GM12874 (cell line): Measurements from ENCODE around the gene CLEC4F.

ENCODE experiments used
- TF ChIP-seq, protein P1 (sequence below): IDR thresholded peaks from 2 replicates; pipeline ENCODE4 v1.5.1; 2011; ENCODE audit warnings: low read depth, mild to moderate bottlenecking, control low read depth, low read length, moderate library complexity; ENCODE audit not compliant: insufficient read depth

The CLEC4F gene

DNA sequence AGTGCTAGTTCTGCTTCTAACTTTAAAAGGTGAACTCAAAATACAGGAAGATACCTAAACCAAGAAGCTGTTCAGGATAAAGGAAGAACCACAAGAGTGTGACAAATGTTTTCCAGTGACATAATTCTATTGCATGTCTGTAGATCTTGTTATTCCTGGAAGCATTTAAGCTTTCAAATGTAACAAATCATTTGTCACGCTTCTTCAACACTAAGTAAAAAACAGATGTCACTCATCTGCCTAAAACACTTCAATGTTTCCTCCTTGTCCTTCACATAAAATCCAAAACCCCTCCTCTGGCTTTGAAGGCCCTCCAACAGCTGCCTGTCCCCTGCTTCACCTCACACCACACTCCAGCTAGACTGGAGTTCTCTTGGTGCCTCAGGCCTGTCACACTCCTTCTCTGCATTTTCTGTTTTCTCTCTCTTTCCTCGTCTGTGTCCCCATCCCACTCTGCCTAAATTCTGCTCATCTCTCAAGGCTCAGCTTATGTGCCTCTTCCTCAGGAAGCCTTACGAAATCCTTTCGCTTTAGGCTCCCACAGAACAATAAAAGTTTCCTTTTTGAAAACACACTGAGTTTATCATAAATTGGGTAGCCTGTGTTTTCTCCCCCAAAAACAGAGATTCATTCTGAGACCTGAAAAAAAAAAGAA, 6.4 kb upstream of the CLEC4F start:
- TF ChIP-seq, protein P1, sequence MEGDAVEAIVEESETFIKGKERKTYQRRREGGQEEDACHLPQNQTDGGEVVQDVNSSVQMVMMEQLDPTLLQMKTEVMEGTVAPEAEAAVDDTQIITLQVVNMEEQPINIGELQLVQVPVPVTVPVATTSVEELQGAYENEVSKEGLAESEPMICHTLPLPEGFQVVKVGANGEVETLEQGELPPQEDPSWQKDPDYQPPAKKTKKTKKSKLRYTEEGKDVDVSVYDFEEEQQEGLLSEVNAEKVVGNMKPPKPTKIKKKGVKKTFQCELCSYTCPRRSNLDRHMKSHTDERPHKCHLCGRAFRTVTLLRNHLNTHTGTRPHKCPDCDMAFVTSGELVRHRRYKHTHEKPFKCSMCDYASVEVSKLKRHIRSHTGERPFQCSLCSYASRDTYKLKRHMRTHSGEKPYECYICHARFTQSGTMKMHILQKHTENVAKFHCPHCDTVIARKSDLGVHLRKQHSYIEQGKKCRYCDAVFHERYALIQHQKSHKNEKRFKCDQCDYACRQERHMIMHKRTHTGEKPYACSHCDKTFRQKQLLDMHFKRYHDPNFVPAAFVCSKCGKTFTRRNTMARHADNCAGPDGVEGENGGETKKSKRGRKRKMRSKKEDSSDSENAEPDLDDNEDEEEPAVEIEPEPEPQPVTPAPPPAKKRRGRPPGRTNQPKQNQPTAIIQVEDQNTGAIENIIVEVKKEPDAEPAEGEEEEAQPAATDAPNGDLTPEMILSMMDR, result no peak

GRCh38 chr2:70823249-70823648, 2.9 kb upstream of the CLEC4F start:
- TF ChIP-seq, protein P1, result no peak

DNA sequence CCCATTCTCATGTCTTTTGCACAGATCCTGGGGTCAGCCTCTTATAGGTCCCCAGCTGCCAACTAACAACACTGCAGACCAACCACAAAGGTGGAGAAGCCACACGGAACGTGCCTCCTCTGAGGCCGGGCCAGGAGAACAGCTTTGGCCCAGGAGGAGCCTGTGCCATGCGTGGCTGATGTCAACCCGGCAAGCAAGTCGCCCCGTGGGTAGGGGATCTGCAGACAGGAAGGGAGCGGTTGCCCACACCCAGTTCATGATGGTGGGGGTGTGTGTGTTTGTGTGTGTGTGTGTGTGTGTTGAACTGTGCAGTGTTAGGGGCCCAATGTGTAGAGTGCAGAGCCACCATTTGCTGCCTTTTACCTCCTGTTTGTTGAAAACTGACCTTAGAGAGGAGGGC, 2.4 kb upstream of the CLEC4F start:
- TF ChIP-seq, protein P1, result no peak

GRCh38 chr2:70817284-70817954, 3.0 kb downstream of the CLEC4F start:
- TF ChIP-seq, protein P1, result no peak

DNA sequence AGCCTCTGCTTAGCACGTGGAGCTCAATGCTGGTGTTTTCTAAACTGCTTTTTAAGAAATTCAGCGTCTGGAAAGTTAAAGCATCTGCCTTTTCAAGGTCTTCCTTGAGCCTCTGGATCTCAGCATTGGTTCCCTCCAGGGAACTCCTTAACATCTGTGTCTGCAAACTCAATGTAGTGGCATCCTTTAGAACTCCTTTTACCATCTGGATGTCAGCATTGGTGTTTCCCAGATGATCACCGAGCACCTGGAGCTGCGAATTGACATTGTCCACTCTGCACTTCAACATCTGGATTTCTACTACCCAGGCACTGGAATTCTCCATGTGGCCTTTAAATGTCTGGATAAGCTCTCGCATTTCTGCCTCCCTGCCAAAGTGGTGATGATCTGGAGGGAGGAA, 3.7 kb downstream of the CLEC4F start:
- TF ChIP-seq, protein P1, result no peak

- TF ChIP-seq, protein P1, result no peak
These were observed 11.1 kb downstream of the CLEC4F start for GRCh38 chr2:70808983-70809958.

- TF ChIP-seq, protein P1, result no peak
These were observed 12.6 kb downstream of the CLEC4F start for GRCh38 chr2:70807828-70808118.
